ENCODE results near the gene FLT3LG.

DNA sequence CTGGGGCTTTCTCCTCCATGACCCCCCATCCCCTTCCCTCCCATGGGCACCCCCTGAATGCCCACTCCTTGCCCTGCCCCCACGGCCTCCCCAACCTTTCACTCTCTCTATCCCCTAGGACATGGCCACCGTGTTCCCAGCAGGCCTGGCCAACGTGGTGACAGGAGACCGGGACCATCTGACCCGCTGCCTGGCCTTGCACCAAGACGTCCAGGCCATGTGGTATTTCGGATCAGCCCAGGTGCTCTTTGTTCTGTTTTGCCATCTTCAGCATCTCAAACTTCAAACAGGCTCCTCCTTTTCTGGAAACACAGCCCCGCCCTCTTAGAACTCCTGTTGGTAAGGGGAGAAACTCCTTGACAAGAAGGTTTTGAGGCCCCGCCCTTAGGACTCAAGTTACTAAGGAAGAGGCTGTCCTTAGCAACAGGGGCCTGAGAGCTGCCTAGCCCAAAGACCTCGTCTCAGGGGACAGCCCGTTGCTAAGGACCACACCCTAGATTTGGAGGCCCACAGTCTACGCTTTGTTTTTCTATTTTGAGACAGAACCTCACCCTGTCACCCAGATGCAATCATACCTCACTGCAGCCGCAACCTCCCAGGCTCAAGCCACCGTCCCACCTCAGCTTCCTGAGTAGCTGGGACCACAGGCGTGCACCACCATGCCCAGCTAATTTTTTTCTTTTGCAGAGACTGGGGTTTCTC is 5.1 kb upstream of the FLT3LG start:
- no peak for TF ChIP-seq TGIF2 (CRISPR knock-in tag; IDR thresholded peaks at IDR 0.05)
- TF ChIP-seq ZNF75A (CRISPR knock-in tag; IDR thresholded peaks at IDR 0.05), result no peak
- TF ChIP-seq ZNF778 (CRISPR knock-in tag; IDR thresholded peaks at IDR 0.05), result no peak
- no peak for TF ChIP-seq GABPA (tag; conservative IDR thresholded peaks at IDR 0.05; ENCODE audit: low read depth)
- TF ChIP-seq, protein P1, sequence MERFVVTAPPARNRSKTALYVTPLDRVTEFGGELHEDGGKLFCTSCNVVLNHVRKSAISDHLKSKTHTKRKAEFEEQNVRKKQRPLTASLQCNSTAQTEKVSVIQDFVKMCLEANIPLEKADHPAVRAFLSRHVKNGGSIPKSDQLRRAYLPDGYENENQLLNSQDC (CRISPR knock-in tag; IDR thresholded peaks at IDR 0.05), result no peak
- no peak for TF ChIP-seq TRIM24 (IDR thresholded peaks at IDR 0.05)
